Esophagus muscularis mucosa (tissue), 4 donors: ENCODE measurements around the gene DOCK6.

Experiments used
- CTCF ChIP-seq, 3 experiments: fragments of 200-600 bp in 2 of 3; fragments of 450-650 bp in 1 of 3; sonication (generic) in 2 of 3; IDR thresholded peaks; one replicate each; pipeline ENCODE4 v1.5.1; 2017 to 2019; ENCODE audit warnings: antibody characterized with exemption in 3 of 3, mild to moderate bottlenecking in 2 of 3, moderate library complexity in 1 of 3
- EP300 ChIP-seq: sonication (generic); formaldehyde crosslinking; IDR thresholded peaks from one replicate; pipeline ENCODE4 v1.6.1; 2017; ENCODE audit warnings: antibody characterized with exemption
- POLR2A ChIP-seq: fragments of 450-650 bp; IDR thresholded peaks from one replicate; pipeline ENCODE4 v1.6.1; 2017; ENCODE audit warnings: antibody characterized with exemption, moderate library complexity, mild to moderate bottlenecking, low read depth

- TF ChIP-seq POLR2A (no peak), CTCF (IDR thresholded peaks at IDR 0.05) (no peak), EP300 (no peak)
These were observed 67.4 kb downstream of the DOCK6 start for GRCh38 chr19:11194656-11195558.
